ENCODE results near the gene ARHGAP26.

DNA sequence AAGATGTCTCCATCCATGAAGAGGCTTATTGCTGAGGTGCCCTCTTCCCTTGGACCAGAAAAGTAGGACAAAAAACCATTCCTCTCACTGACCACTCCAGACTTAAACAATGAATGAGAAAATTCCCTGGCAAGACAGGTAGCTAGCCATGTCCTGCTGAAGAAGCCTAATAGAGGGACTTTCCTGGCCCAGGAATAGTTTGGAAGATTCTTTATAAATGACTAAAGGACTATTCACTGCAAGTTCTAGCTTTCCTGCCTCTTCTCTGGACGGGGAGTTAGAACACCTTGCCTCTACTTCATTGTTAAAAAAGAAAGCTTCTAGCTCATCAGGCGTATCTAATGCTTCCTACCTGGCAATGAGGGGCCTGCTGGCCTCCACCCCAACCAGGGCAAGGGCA lies 479.7 kb downstream of the ARHGAP26 start:
- TF ChIP-seq CTCF (IDR thresholded peaks at IDR 0.05) (no peak), POLR2A (IDR thresholded peaks at IDR 0.05) (no peak)
